Activated T-helper 17 cell treated with anti-CD3 and anti-CD28 coated beads, Interleukin-2, amount 50 U/mL, for 72 hours (primary cell): ENCODE measurements around the gene KCNK16. TPM values are rescaled to one million over a fixed set of nuclear protein-coding genes. Genes with fewer than 3 reads are reported as not detected.

Source experiments
- total RNA-seq, 2 donors: library from RNA; stranded (reverse); gene quantifications; one replicate each; pipeline ENCODE4 v1.2.3, GENCODE V29; 2022

The KCNK16 gene
- total RNA-seq, 2 donors from 2014 or later: not detected

Other genes with a start within 250 kb of the KCNK16 start
- 10 to 100 TPM in 1 of 2 donors, 1 to 10 TPM in 1; 7.7 to 10.3 TPM for gene SAYSD1, start 207.5 kb downstream of the KCNK16 start, total RNA-seq
- gene KCNK5, start 93.2 kb downstream of the KCNK16 start, total RNA-seq: 1 to 10 TPM; 6.1 to 8.9 TPM
- not detected for gene KCNK17, start 8.3 kb downstream of the KCNK16 start, total RNA-seq